ENCODE data around the gene TLR9.

TLR9 gene

GRCh38 chr3:52211268-52211891 lies 14.1 kb downstream of the TLR9 start:
- H3K4me1 Mint-ChIP-seq = peaks cover under 1 to 4% of the 10 kb centered on the region in 2 donors
- no peak for DNase-seq
- no peak overlapping the region for H3K27ac Mint-ChIP-seq

GRCh38 chr3:52210550-52211046 lies 14.8 kb downstream of the TLR9 start:
- no peak overlapping the region for H3K4me3 Mint-ChIP-seq
- H3K27ac Mint-ChIP-seq = no peak overlapping the region
- ATAC-seq (replicated peaks) (no peak), DNase-seq (no peak)
- no peaks in the 10 kb centered on the region for H3K27me3 Mint-ChIP-seq
- H3K9me3 Mint-ChIP-seq = no peaks in the 10 kb centered on the region
- H3K4me1 Mint-ChIP-seq = peaks cover 0 to 4% of the 10 kb centered on the region in 2 donors
- peaks cover 62 to 71% of the 10 kb centered on the region in 2 donors for H3K36me3 Mint-ChIP-seq

More at GRCh38 chr3:52211268-52211891, 14.1 kb downstream of the TLR9 start:
- no peaks in the 10 kb centered on the region for H3K9me3 Mint-ChIP-seq
- H3K27me3 Mint-ChIP-seq = no peaks in the 10 kb centered on the region
- H3K4me3 Mint-ChIP-seq = no peak overlapping the region
- no peak for ATAC-seq (replicated peaks)
- peaks cover 66 to 73% of the 10 kb centered on the region in 2 donors for H3K36me3 Mint-ChIP-seq

DNA sequence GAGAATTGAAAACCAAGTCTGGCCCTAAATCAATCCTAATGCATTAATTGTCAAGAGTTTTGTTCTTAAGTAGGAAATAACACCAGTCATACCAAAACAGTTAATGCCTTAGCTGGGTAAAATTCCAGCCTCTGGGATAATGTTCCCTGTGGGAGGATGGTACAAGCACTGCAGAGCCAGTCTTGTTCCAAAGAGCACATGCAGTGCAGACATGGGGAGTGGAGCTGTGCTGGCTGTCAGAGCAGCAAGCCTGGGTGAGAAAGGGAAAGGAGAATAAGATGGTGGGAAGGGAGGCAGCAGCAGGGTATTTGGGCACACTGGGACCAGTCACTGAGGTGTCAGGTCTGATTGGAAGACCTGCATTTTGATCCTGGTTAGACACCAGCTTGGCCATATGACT lies 15.4 kb downstream of the TLR9 start:
- DNase-seq (no peak), ATAC-seq (replicated peaks) (no peak)
- H3K27me3 Mint-ChIP-seq = no peaks in the 10 kb centered on the region
- H3K4me3 Mint-ChIP-seq = no peak overlapping the region
- peaks cover 57 to 65% of the 10 kb centered on the region in 2 donors for H3K36me3 Mint-ChIP-seq
- H3K9me3 Mint-ChIP-seq = no peaks in the 10 kb centered on the region
- H3K4me1 Mint-ChIP-seq = peaks cover 0 to 4% of the 10 kb centered on the region in 2 donors
- no peak overlapping the region for H3K27ac Mint-ChIP-seq

GRCh38 chr3:52208556-52208955 lies 16.9 kb downstream of the TLR9 start:
- Mint-ChIP-seq H3K4me3 (no peak overlapping the region), H3K27ac (no peak overlapping the region), H3K9me3 (no peaks in the 10 kb centered on the region), H3K36me3 (peaks cover 58 to 62% of the 10 kb centered on the region in 2 donors), H3K4me1 (peaks cover 0 to 3% of the 10 kb centered on the region in 2 donors), H3K27me3 (no peaks in the 10 kb centered on the region)
- ATAC-seq (replicated peaks) = no peak
- DNase-seq = no peak

- peaks cover 15 to 24% of the 10 kb centered on the region in 2 donors for H3K4me1 Mint-ChIP-seq
- no peaks in the 10 kb centered on the region for H3K27me3 Mint-ChIP-seq
- ATAC-seq (replicated peaks) (no peak), DNase-seq (no peak)
- no peak overlapping the region for H3K4me3 Mint-ChIP-seq
- H3K27ac Mint-ChIP-seq = no peak overlapping the region
- H3K36me3 Mint-ChIP-seq = peaks cover 51 to 62% of the 10 kb centered on the region in 2 donors
- no peaks in the 10 kb centered on the region for H3K9me3 Mint-ChIP-seq
Measured at GRCh38 chr3:52205727-52206372, 19.6 kb downstream of the TLR9 start.

- Mint-ChIP-seq H3K4me1 (peaks cover 16 to 24% of the 10 kb centered on the region in 2 donors), H3K4me3 (no peak overlapping the region), H3K9me3 (no peaks in the 10 kb centered on the region), H3K27ac (no peak overlapping the region), H3K27me3 (no peaks in the 10 kb centered on the region), H3K36me3 (peaks cover 44 to 57% of the 10 kb centered on the region in 2 donors)
- DNase-seq (no peak), ATAC-seq (replicated peaks) (no peak)
Measured at GRCh38 chr3:52204337-52205073, 20.9 kb downstream of the TLR9 start.

DNA sequence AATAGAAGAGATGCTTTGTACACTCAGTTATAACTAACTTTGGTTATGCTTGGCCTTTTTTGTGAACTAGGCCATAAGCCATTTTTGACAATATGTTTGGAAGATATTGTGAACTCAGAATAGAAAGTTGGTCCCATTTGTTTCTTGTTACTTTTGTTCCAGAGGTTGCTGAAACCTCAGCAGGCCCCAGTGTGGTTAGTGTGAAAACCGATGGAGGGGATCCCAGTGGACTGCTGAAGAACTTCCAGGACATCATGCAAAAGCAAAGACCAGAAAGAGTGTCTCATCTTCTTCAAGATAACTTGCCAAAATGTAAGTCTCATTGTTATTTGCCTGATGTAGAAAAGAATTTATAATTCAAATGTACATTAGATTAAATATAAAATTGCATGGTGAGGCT lies 21.7 kb downstream of the TLR9 start:
- Mint-ChIP-seq H3K36me3 (peaks cover 39 to 53% of the 10 kb centered on the region in 2 donors), H3K27me3 (no peaks in the 10 kb centered on the region), H3K9me3 (no peaks in the 10 kb centered on the region), H3K27ac (no peak overlapping the region), H3K4me1 (peaks cover 21 to 32% of the 10 kb centered on the region in 2 donors), H3K4me3 (no peak overlapping the region)
- DNase-seq = no peak
- ATAC-seq (replicated peaks) = no peak

DNA sequence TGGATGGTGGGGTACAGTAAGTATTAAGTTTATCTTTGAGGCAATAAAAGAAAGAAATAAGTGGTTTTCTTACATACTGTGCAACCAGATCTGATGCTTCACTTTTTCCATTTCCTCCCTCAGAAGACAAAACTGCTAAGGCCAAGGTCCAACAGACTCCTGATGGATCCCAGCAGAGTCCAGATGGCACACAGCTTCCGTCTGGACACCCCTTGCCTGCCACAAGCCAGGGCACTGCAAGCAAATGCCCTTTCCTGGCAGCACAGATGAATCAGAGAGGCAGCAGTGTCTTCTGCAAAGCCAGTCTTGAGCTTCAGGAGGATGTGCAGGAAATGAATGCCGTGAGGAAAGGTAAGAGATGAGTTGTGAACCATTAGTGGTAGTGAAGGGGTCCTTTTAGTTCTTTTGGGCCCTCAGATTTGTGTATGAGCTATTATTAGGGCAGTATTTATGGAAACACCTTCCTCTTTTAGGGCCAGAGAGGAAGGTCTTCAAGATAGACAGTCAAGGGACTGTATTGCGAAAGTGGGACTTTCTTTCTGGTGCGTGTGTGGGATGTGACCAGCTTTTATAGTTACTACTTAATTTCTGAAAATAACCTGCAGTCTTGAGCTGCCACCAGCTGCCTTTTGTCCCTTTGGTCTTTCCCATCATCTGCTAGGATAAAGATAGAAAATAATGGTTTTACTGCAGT lies 22.9 kb downstream of the TLR9 start:
- H3K36me3 Mint-ChIP-seq = peaks cover 31 to 49% of the 10 kb centered on the region in 2 donors
- H3K9me3 Mint-ChIP-seq = no peaks in the 10 kb centered on the region
- peak overlapping the region in 1 of 2 donors; percentile 2 for H3K4me3 Mint-ChIP-seq
- ATAC-seq (replicated peaks) (no peak), DNase-seq (no peak)
- H3K4me1 Mint-ChIP-seq = peaks cover 25 to 40% of the 10 kb centered on the region in 2 donors
- H3K27ac Mint-ChIP-seq = peak overlapping the region; percentile 2
- H3K27me3 Mint-ChIP-seq = no peaks in the 10 kb centered on the region

GRCh38 chr3:52200981-52201679 lies 24.3 kb downstream of the TLR9 start:
- DNase-seq = no peak

DNA sequence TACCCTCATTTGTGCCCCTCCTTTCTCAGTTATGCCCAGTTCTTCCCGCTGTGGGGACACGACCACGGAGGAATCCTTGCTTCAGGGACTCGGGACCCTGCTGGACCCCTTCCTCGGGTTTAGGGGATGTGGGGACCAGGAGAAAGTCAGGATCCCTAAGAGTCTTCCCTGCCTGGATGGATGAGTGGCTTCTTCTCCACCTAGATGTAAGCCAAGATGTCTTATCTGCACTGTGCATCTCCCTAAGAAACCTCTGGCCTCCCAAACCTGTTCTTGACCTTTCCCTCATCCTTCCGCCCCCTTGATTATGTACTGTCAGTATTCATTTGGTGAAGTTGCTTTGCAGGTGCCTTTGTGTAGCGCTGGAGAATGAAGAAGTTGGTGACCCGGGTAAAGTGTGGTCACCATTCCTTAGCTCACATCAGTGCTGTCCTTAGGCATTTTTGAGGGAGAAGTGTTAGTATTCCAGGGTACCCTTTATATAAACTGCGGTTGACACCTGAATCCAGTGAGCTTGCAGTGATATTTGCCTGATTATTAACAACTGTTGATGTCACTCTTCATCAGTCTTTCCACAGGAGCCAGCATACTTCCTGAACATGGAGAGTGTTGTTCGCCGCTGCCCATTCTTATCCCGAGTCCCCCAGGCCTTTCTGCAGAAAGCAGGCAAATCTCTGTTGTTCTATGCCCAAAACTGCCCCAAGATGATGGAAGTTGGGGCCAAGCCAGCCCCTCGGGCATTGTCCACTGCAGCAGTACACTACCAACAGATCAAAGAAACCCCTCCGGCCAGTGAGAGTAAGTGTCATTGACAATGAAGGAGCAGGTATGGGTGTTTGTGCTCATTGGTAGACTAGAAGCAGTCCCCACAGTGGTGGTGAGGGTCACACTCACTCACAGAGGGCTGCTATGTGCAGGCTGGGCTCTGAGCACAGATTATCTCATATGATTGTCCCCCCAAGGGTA lies 26.5 kb downstream of the TLR9 start:
- ATAC-seq (replicated peaks) (no peak), DNase-seq (no peak)
- peaks cover 33 to 50% of the 10 kb centered on the region in 2 donors for H3K4me1 Mint-ChIP-seq
- H3K36me3 Mint-ChIP-seq = peaks cover 12 to 34% of the 10 kb centered on the region in 2 donors
- H3K4me3 Mint-ChIP-seq = peak overlapping the region; percentile 91 to 100
- peak overlapping the region; percentile 99 for H3K27ac Mint-ChIP-seq
- H3K27me3 Mint-ChIP-seq = no peaks in the 10 kb centered on the region
- no peaks in the 10 kb centered on the region for H3K9me3 Mint-ChIP-seq

More at GRCh38 chr3:52200981-52201679, 24.3 kb downstream of the TLR9 start:
- Mint-ChIP-seq H3K4me3 (no peak overlapping the region), H3K27ac (no peak overlapping the region), H3K9me3 (no peaks in the 10 kb centered on the region), H3K36me3 (peaks cover 20 to 39% of the 10 kb centered on the region in 2 donors), H3K27me3 (no peaks in the 10 kb centered on the region), H3K4me1 (peaks cover 31 to 50% of the 10 kb centered on the region in 2 donors)
- no peak for ATAC-seq (replicated peaks)

- DNase-seq = peak; percentile 91
- Mint-ChIP-seq H3K27ac (peak within 1 kb of the TSS; percentile 99), H3K4me1 (peaks cover 33 to 45% of the 10 kb centered on the region in 2 donors), H3K36me3 (peaks cover 5 to 26% of the 10 kb centered on the region in 2 donors), H3K27me3 (no peaks in the 10 kb centered on the region), H3K9me3 (no peaks in the 10 kb centered on the region), H3K4me3 (peak within 1 kb of the TSS; percentile 91 to 100)
- peak; percentile 87 to 94 for ATAC-seq (replicated peaks)
Measured at GRCh38 chr3:52197842-52198625, 27.4 kb downstream of the TLR9 start, which contains the start of gene ALAS1. Gene ALAS1 (plus strand): TSS chr3:52198160. CDS start chr3:52199242, 1,082 bp downstream.

DNA sequence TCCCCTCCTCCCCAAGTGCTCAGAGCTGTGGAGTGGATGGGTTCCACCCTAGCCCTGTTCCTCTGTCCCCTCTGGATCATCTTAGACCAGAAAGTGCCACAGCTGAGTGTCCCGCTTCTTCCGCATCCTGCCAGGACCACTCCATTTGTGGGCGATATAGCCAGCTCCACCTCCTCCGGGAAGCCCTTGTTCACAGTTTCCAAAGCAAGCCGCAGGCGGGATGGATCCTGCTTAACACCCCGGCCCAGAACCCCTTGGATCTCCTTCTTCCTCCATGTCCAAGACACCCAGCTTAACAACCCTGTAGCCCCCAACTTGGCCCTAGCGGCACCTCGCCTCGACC lies 28.0 kb downstream of the TLR9 start:
- no peaks in the 10 kb centered on the region for H3K27me3 Mint-ChIP-seq
- peak overlapping the region; percentile 91 to 100 for H3K4me3 Mint-ChIP-seq
- ATAC-seq (replicated peaks) = peak; percentile 1
- H3K36me3 Mint-ChIP-seq = peaks cover 4 to 23% of the 10 kb centered on the region in 2 donors
- peak overlapping the region; percentile 99 for H3K27ac Mint-ChIP-seq
- peaks cover 31 to 39% of the 10 kb centered on the region in 2 donors for H3K4me1 Mint-ChIP-seq
- no peak for DNase-seq
- no peaks in the 10 kb centered on the region for H3K9me3 Mint-ChIP-seq
